OCI-LY7 (cell line): ENCODE results near the gene ALDH16A1.

ENCODE experiments used
- CTCF ChIP-seq: fragments of 200-600 bp; sonication (generic); conservative IDR thresholded peaks from 2 replicates; pipeline ENCODE4 v1.5.1; 2014; ENCODE audit warnings: mild to moderate bottlenecking, antibody characterized with exemption, low read length, moderate library complexity, mixed read lengths
- EZH2phosphoT487 ChIP-seq: fragments of 200-600 bp; sonication (generic); IDR thresholded peaks from 2 replicates; pipeline ENCODE4 v1.6.1; 2018; ENCODE audit warnings: low read depth, borderline replicate concordance, mild to moderate bottlenecking, mixed run types, antibody characterized with exemption, low read length, moderate library complexity, mixed read lengths

GRCh38 chr19:49435670-49436069, 17.4 kb upstream of the ALDH16A1 start:
- no peak for TF ChIP-seq CTCF
- TF ChIP-seq EZH2phosphoT487 = no peak
